ENCODE data around the gene FUT7. TPM values are rescaled to one million over a fixed set of nuclear protein-coding genes. Genes with fewer than 3 reads are reported as not detected.

Gene FUT7
- total RNA-seq, 3 donors from 2014 or later = 0.14 to 0.27 TPM; not detected in 1

DNA sequence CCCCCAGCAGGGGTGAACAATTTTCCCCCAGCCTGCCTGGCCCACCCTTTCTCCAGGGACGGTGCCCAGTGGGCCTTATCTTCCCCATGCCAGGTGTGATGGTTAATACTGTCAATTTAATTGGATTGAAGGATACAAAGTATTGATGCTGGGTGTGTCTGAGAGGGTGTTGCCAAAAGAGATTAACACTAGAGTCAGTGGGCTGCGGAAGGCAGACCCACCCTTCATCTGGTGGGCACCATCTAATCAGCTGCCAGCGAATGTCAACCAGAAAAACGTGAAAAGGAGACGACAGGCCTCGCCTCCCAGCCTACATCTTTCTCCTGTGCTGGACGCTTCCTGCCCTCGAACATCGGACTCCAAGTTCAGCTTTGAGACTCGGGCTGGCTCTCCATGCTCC, 5.6 kb upstream of the FUT7 start:
- Histone ChIP-seq H3K4me3 (no peak overlapping the region), H3K9me3 (no peaks in the 10 kb centered on the region), H3K36me3 (ENCODE audit: low read depth) (no peaks in the 10 kb centered on the region), H3K4me1 (ENCODE audit: low read depth) (peaks cover 14% of the 10 kb centered on the region)
- no peak for DNase-seq
- ATAC-seq = no peak
- TF ChIP-seq, protein P1, sequence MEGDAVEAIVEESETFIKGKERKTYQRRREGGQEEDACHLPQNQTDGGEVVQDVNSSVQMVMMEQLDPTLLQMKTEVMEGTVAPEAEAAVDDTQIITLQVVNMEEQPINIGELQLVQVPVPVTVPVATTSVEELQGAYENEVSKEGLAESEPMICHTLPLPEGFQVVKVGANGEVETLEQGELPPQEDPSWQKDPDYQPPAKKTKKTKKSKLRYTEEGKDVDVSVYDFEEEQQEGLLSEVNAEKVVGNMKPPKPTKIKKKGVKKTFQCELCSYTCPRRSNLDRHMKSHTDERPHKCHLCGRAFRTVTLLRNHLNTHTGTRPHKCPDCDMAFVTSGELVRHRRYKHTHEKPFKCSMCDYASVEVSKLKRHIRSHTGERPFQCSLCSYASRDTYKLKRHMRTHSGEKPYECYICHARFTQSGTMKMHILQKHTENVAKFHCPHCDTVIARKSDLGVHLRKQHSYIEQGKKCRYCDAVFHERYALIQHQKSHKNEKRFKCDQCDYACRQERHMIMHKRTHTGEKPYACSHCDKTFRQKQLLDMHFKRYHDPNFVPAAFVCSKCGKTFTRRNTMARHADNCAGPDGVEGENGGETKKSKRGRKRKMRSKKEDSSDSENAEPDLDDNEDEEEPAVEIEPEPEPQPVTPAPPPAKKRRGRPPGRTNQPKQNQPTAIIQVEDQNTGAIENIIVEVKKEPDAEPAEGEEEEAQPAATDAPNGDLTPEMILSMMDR (IDR thresholded peaks at IDR 0.05) = no peak
- intact Hi-C loops (cut with DNase I, micrococcal nuclease) = no loop called here

DNA sequence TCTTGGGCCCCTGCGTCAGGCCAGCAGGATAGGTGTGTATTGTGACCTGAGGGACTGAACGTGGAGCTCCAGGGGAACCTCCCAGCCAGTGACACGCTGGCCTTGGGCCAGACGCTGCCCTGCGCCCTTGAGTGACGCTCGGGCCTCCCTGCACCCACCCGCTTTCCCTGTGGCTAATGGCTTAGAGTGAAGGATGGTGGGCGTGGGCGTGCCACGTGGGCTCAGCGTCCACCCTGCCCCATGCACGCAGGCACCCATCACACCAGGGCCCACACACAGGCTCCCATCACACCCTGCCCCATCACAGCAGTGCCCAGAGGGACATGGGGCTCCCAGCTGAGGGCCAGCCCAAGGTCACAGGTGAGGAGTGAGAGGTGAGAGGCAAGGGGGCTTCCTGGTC, 5.1 kb upstream of the FUT7 start:
- TF ChIP-seq, protein P1 (IDR thresholded peaks at IDR 0.05) = no peak
- no peak for ATAC-seq
- DNase-seq = no peak
- H3K4me3 ChIP-seq = no peak overlapping the region
- no peaks in the 10 kb centered on the region for H3K36me3 ChIP-seq (ENCODE audit: low read depth)
- intact Hi-C loops (cut with DNase I, micrococcal nuclease) = no loop called here
- no peaks in the 10 kb centered on the region for H3K9me3 ChIP-seq
- peaks cover 14% of the 10 kb centered on the region for H3K4me1 ChIP-seq (ENCODE audit: low read depth)

- intact Hi-C loops (cut with DNase I, micrococcal nuclease) = no loop called here
- ATAC-seq = no peak
- Histone ChIP-seq H3K36me3 (ENCODE audit: low read depth) (no peaks in the 10 kb centered on the region), H3K4me1 (ENCODE audit: low read depth) (peaks cover 20% of the 10 kb centered on the region), H3K4me3 (no peak overlapping the region), H3K9me3 (no peaks in the 10 kb centered on the region)
- TF ChIP-seq, protein P1 (IDR thresholded peaks at IDR 0.05) = no peak
- no peak for DNase-seq
Observed at GRCh38 chr9:137035937-137036336, 4.0 kb upstream of the FUT7 start.

DNA sequence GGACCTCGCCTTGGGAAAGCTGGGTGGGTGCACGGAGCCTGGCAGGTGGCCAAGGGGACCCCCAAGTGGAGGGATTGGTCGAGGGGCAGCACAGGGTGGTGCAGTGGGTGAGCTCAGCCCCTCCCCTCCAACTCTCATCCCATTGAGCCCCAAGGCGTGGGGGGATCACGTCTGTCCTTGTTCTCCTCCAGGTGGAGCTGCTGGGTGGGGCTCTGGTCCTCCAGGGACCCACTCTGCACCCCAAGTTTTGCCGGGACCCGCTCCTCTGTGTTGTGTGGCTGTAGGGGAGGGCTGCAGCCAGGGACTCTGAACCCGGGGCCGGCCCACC, 3.6 kb upstream of the FUT7 start:
- H3K4me3 ChIP-seq = no peak overlapping the region
- TF ChIP-seq, protein P1 (IDR thresholded peaks at IDR 0.05) = no peak
- intact Hi-C loops (cut with DNase I, micrococcal nuclease) = no loop called here
- DNase-seq = no peak
- peaks cover 20% of the 10 kb centered on the region for H3K4me1 ChIP-seq (ENCODE audit: low read depth)
- no peaks in the 10 kb centered on the region for H3K36me3 ChIP-seq (ENCODE audit: low read depth)
- no peaks in the 10 kb centered on the region for H3K9me3 ChIP-seq
- no peak for ATAC-seq

- intact Hi-C loops (cut with DNase I, micrococcal nuclease) = loop anchor here in 1 of 2 donors (5.0 kb wide), 1 partner anchor 253 kb away; no protein-coding TSS in a partner anchor
- TF ChIP-seq, protein P1 (IDR thresholded peaks at IDR 0.05) = peak; percentile 90
- DNase-seq (peak; percentile 80 to 93 (median 91)), ATAC-seq (peak; percentile 90)
- no peaks in the 10 kb centered on the region for H3K9me3 ChIP-seq
- peaks cover 23% of the 10 kb centered on the region for H3K4me1 ChIP-seq (ENCODE audit: low read depth)
- no peak overlapping the region for H3K4me3 ChIP-seq
- no peaks in the 10 kb centered on the region for H3K36me3 ChIP-seq (ENCODE audit: low read depth)
Observed at GRCh38 chr9:137034709-137035506, 3.0 kb upstream of the FUT7 start.
